Astrocyte of the spinal cord (primary cell): ENCODE data around the gene DDX31.

Experiments used
- DNase-seq: peaks from one replicate; pipeline ENCODE4 v3.0.0; 2011; ENCODE audit warnings: low read depth, low spot score
- H3K4me3 ChIP-seq: 2 replicates; pipeline ENCODE4 v1.5.1; 2011; ENCODE audit warnings: low read depth, mild to moderate bottlenecking, low read length, moderate library complexity
- CTCF ChIP-seq: IDR thresholded peaks from 2 replicates; pipeline ENCODE4 v1.5.1; 2012; ENCODE audit warnings: low read depth, mild to moderate bottlenecking, low read length, inconsistent platforms
- in situ Hi-C: cut with HindIII; loops from 2 replicates; pipeline ENCODE4 v1.10.0; 2017; ENCODE audit warnings: low sequenced_read_pairs

The DDX31 gene

DNA sequence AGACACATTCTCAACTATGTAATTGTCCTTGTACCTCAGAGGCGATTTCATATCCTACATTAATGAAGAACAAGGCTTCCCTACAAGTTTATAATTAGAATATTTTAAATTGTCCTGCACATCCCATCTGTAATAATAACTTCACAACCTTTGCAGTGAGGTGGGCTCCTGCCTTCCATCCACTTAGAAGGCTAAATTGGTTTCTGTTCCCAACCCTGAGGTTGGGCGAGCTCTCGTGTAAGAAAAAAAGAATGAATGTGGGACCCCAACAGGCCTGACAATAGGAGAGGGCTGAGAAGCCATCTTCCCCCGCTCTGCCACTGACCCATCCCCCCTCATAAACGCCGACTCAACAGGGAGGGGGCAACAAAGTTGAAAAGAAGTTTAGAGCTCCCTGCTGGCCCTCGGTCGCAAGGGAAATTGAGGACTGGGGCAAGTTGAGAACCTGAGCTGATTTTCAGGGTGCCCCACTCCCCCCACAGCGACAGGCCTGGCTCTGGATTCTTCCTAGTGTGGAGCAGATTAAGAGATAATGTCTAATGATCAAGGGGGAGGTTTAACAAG is 78.0 kb downstream of the DDX31 start:
- DNase-seq, result no peak
- no peak overlapping the region for H3K4me3 ChIP-seq
- in situ Hi-C loops, result no loop called here
- no peak for TF ChIP-seq CTCF

GRCh38 chr9:132591244-132591643 is 78.5 kb downstream of the DDX31 start:
- H3K4me3 ChIP-seq, result no peak overlapping the region
- DNase-seq, result no peak
- no peak for TF ChIP-seq CTCF
- in situ Hi-C loops, result no loop called here

- no peak for TF ChIP-seq CTCF
- in situ Hi-C loops, result no loop called here
- no peak for DNase-seq
- no peak overlapping the region for H3K4me3 ChIP-seq
Measured at GRCh38 chr9:132590318-132591182, 79.2 kb downstream of the DDX31 start.

DNA sequence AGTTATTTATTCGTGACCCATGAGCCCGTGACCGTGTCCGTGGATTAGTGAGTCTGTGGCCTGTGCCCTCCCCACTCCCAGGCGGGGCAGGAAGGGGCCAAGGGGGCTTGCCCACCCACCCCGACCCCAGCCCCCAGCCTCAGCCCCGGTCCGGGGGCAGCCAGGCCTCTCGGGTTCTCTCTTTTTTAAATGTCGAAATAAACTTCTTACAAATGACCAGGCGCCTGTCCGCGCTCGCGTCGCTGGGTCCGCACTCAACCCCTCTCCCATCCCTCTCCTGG is 79.8 kb downstream of the DDX31 start:
- no peak for DNase-seq
- in situ Hi-C loops, result no loop called here
- H3K4me3 ChIP-seq, result no peak overlapping the region
- no peak for TF ChIP-seq CTCF

DNA sequence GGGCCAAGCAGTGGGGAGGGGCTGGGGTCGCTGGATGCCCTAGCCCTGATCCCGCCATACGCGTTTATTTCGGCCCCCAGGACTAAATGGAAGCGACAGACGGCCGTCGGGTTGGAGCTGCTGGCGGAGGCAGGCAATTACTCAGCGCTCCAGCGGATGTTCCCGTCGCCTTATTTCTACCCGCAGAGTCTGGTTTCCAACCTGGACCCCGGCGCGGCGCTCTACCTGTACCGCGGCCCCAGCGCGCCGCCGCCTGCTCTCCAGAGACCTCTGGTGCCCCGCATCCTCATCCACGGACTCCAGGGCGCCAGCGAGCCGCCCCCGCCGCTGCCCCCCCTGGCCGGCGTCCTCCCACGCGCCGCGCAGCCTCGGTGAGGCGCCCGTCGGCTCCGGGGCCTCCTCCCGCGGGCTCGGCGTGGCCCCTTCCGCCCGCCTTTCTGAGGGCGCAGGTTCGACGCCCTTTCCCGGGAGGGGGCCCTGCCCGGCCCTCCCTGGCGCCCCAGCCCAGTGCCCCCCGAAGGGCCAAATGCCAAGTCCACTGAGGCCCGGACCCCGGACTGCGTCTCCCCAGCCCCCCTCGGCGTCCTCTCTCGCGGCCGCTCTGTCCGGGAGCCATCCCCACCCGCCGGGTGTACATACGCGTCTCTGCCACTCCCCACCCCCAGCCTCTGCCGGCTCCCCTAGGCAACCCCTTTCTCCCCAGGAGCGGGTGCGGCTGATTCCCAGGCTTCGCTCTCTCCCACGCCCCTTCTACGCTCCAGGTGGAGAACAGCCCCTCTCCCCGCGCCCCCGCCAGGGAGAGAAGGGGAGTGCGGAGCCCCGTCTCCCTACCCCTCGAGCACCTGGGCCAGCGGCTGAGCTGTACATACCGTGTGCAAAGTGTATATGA is 80.4 kb downstream of the DDX31 start:
- no peak for TF ChIP-seq CTCF
- no peak for DNase-seq
- in situ Hi-C loops, result no loop called here
- no peak overlapping the region for H3K4me3 ChIP-seq

GRCh38 chr9:132588501-132589147 is 81.2 kb downstream of the DDX31 start:
- TF ChIP-seq CTCF, result no peak
- DNase-seq, result no peak
- no peak overlapping the region for H3K4me3 ChIP-seq
- in situ Hi-C loops, result no loop called here
